H9 (cell line): Measurements from ENCODE around the gene ZBP1. TPM values are rescaled to one million over a fixed set of nuclear protein-coding genes. Genes with fewer than 3 reads are reported as not detected.
A peak's percentile ranks its signal among the peaks of the same experiment; 100 is the strongest.

ENCODE experiments used
- DNase-seq: peaks from one replicate; pipeline ENCODE4 v3.0.0-alpha.2; 2017
- H2AFZ ChIP-seq: one replicate; pipeline ENCODE4 v1.6.1; 2013; ENCODE audit warnings: mild to moderate bottlenecking, low read length, control low read depth, moderate library complexity
- H2AK5ac ChIP-seq: 2 replicates; pipeline ENCODE4 v1.6.1; 2013; ENCODE audit warnings: low read length, control low read depth, mixed read lengths; ENCODE audit not compliant: insufficient read length
- H2BK120ac ChIP-seq: one replicate; pipeline ENCODE4 v1.6.1; 2013; ENCODE audit warnings: low read depth, mild to moderate bottlenecking, low read length, control low read depth, inconsistent platforms; ENCODE audit not compliant: poor library complexity, severe bottlenecking
- H2BK12ac ChIP-seq: 2 replicates; pipeline ENCODE4 v1.6.1; 2013; ENCODE audit warnings: low read length, control low read depth, mixed read lengths, low read depth; ENCODE audit not compliant: insufficient read length
- H2BK15ac ChIP-seq: 2 replicates; pipeline ENCODE4 v1.6.1; 2013; ENCODE audit warnings: low read depth, low read length, control low read depth
- H2BK20ac ChIP-seq: one replicate; pipeline ENCODE4 v1.6.1; 2013; ENCODE audit warnings: low read depth, mild to moderate bottlenecking, low read length, control low read depth, inconsistent platforms; ENCODE audit not compliant: poor library complexity, severe bottlenecking
- H2BK5ac ChIP-seq: 2 replicates; pipeline ENCODE4 v1.6.1; 2013; ENCODE audit warnings: low read length, control low read depth, mixed read lengths; ENCODE audit not compliant: insufficient read length
- H3K14ac ChIP-seq: 2 replicates; pipeline ENCODE4 v1.6.1; 2013; ENCODE audit warnings: low read length, control low read depth; ENCODE audit not compliant: insufficient read depth
- H3K18ac ChIP-seq: 2 replicates; pipeline ENCODE4 v1.6.1; 2013; ENCODE audit warnings: low read depth, mild to moderate bottlenecking, mixed read lengths, low read length, control low read depth; ENCODE audit not compliant: insufficient read length
- H3K23ac ChIP-seq: 2 replicates; pipeline ENCODE4 v1.6.1; 2013; ENCODE audit warnings: low read length, control low read depth, mixed read lengths, low read depth; ENCODE audit not compliant: insufficient read length
- H3K23me2 ChIP-seq: 2 replicates; pipeline ENCODE4 v1.6.1; 2013; ENCODE audit warnings: low read depth, mild to moderate bottlenecking, mixed read lengths, low read length, control low read depth; ENCODE audit not compliant: insufficient read length, poor library complexity, severe bottlenecking
- H3K27ac ChIP-seq: 2 replicates; pipeline ENCODE4 v1.5.1; 2013; ENCODE audit warnings: low read length, control low read depth, mixed read lengths, low read depth; ENCODE audit not compliant: insufficient read length
- H3K27me3 ChIP-seq: 2 replicates; pipeline ENCODE4 v1.6.1; 2013; ENCODE audit warnings: low read length, control low read depth, inconsistent platforms; ENCODE audit not compliant: insufficient read depth
- H3K4ac ChIP-seq: 2 replicates; pipeline ENCODE4 v1.6.1; 2013; ENCODE audit warnings: low read depth, mild to moderate bottlenecking, control low read depth, inconsistent platforms, low read length, moderate library complexity
- H3K4me1 ChIP-seq: 2 replicates; pipeline ENCODE4 v1.6.1; 2013; ENCODE audit warnings: low read length, control low read depth, inconsistent platforms; ENCODE audit not compliant: insufficient read depth
- H3K4me2 ChIP-seq: 2 replicates; pipeline ENCODE4 v1.6.1; 2013; ENCODE audit warnings: low read length, control low read depth, mixed read lengths; ENCODE audit not compliant: insufficient read length, insufficient read depth
- H3K56ac ChIP-seq: 2 replicates; pipeline ENCODE4 v1.6.1; 2013; ENCODE audit warnings: low read depth, mild to moderate bottlenecking, mixed read lengths, low read length, control low read depth; ENCODE audit not compliant: insufficient read length
- H3K79me1 ChIP-seq: 2 replicates; pipeline ENCODE4 v1.6.1; 2013; ENCODE audit warnings: low read depth, mild to moderate bottlenecking, moderate library complexity, low read length, control low read depth, inconsistent platforms; ENCODE audit not compliant: insufficient read depth, poor library complexity, severe bottlenecking
- H3K79me2 ChIP-seq: 2 replicates; pipeline ENCODE4 v1.6.1; 2013; ENCODE audit warnings: low read length, control low read depth, inconsistent platforms; ENCODE audit not compliant: insufficient read depth
- H3K9ac ChIP-seq: 2 replicates; pipeline ENCODE4 v1.6.1; 2013; ENCODE audit warnings: low read length, control low read depth, mixed read lengths; ENCODE audit not compliant: insufficient read length; ENCODE audit errors: extremely low read depth
- H3K9me3 ChIP-seq: one replicate; pipeline ENCODE4 v1.6.1; 2013; ENCODE audit warnings: low read depth, low read length, inconsistent platforms; ENCODE audit not compliant: control insufficient read depth
- H3T11ph ChIP-seq: one replicate; pipeline ENCODE4 v1.6.1; 2013; ENCODE audit warnings: mild to moderate bottlenecking, low read length, control low read depth, inconsistent platforms
- H4K20me1 ChIP-seq: one replicate; pipeline ENCODE4 v1.6.1; 2013; ENCODE audit not compliant: control insufficient read depth, insufficient read length, insufficient read depth
- H4K5ac ChIP-seq: 2 replicates; pipeline ENCODE4 v1.6.1; 2013; ENCODE audit warnings: low read depth, mild to moderate bottlenecking, mixed read lengths, low read length, control low read depth; ENCODE audit not compliant: insufficient read length
- H4K8ac ChIP-seq: replicated peaks from 2 replicates; pipeline ENCODE4 v1.6.1; 2013; ENCODE audit warnings: low read length, control low read depth, mixed read lengths, low read depth; ENCODE audit not compliant: insufficient read length
- H4K91ac ChIP-seq: 2 replicates; pipeline ENCODE4 v1.6.1; 2013; ENCODE audit warnings: low read depth, mild to moderate bottlenecking, moderate library complexity, mixed read lengths, low read length, control low read depth; ENCODE audit not compliant: insufficient read length
- H3K27ac Mint-ChIP-seq, 3 experiments: 2 replicates in 2 of 3; 3 replicates in 1 of 3; pipeline ENCODE4 v1.8.0; 2020 to 2021; ENCODE audit warnings: mixed read lengths in 3 of 3, mild to moderate bottlenecking in 1 of 3, moderate library complexity in 1 of 3
- H3K27me3 Mint-ChIP-seq: 2 replicates; pipeline ENCODE4 v1.8.0; 2021; ENCODE audit warnings: low read depth, mild to moderate bottlenecking, moderate library complexity, mixed read lengths
- H3K36me3 Mint-ChIP-seq, 3 experiments: 2 replicates in 2 of 3; 3 replicates in 1 of 3; pipeline ENCODE4 v1.8.0; 2020 to 2021; ENCODE audit warnings: low read depth in 3 of 3, mixed read lengths in 3 of 3; ENCODE audit not compliant: insufficient read depth in 1 of 3
- H3K4me1 Mint-ChIP-seq, 2 experiments: 2 replicates each; pipeline ENCODE4 v1.8.0; 2020; ENCODE audit warnings: mixed read lengths in 2 of 2
- H3K4me3 Mint-ChIP-seq, 2 experiments: 2 replicates in 1 of 2; 3 replicates in 1 of 2; pipeline ENCODE4 v1.8.0; 2020 to 2021; ENCODE audit warnings: mild to moderate bottlenecking in 2 of 2, mixed read lengths in 2 of 2, moderate library complexity in 1 of 2
- H3K9me3 Mint-ChIP-seq, 2 experiments: 2 replicates in 1 of 2; 3 replicates in 1 of 2; pipeline ENCODE4 v1.8.0; 2020; ENCODE audit warnings: mild to moderate bottlenecking in 2 of 2, mixed read lengths in 2 of 2, moderate library complexity in 1 of 2
- WGBS: extraction: QIAGEN DNeasy Blood & Tissue Kit; methylation state at CpG from one replicate; pipeline ENCODE4 v1.1.7; 2013; ENCODE audit warnings: missing lambda C conversion rate, low lambda C conversion rate, mixed read lengths; ENCODE audit not compliant: insufficient read length; ENCODE audit errors: extremely low coverage; 5-methylcytosine and 5-hydroxymethylcytosine counted together
- total RNA-seq: library from RNA; stranded (reverse); gene quantifications from 2 replicates; pipeline ENCODE4 v1.2.1, GENCODE V29; 2021
- TF ChIP-seq, protein P1 (sequence below): fragments of 200-600 bp; sonication (generic); conservative IDR thresholded peaks from 3 replicates; pipeline ENCODE4 v1.8.0; 2021; ENCODE audit warnings: antibody characterized with exemption, mild to moderate bottlenecking

Gene ZBP1
- total RNA-seq, 1 experiment from 2014 or later = not detected

DNA sequence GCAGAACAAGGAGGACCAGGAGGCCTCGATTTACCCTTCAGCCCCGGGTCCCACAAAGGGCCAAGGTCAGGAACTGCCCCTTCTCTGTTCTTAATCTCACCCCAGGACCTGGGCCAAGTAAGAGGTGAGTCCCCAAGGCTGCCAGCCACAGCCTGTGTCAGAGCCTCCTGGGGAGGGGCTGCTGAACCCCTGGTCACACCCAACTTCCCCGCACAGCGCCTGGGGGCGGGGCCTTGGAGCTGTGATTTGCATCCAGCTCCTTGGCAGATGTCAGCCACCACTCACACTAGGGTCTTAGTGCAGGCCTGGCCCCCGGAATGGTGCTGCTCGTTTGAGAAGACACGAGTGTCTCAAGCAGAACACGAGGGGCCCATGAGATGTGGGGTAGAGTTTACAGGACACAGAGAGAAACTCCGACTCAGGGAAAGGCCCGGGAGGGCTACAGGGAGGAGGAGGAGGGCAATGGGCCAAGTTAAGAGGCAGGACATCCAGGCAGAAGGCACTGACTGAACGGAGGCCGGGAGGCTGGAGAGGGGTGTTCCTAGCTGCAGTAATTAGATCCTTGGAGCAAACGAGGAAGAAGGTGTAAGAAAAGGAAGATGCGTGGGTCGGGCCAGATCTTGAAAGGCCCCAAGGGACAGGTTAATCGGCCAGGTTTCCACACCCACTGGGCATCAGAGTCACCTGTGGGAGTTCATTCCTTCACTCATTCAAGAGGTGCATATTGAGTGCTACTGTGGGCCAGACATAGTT, 26.9 kb downstream of the ZBP1 start:
- no peaks in the 10 kb centered on the region for H3K9me3 Mint-ChIP-seq
- H3K4me1 Mint-ChIP-seq = peaks cover 9 to 28% of the 10 kb centered on the region in 2 experiments
- H3K23me2 ChIP-seq = no peaks in the 10 kb centered on the region
- no peak overlapping the region for H3T11ph ChIP-seq
- H3K27ac ChIP-seq = no peak overlapping the region
- H4K8ac ChIP-seq = no peak overlapping the region
- H3K4me3 Mint-ChIP-seq = no peak overlapping the region
- no peak overlapping the region for H3K23ac ChIP-seq
- no peak overlapping the region for H3K18ac ChIP-seq
- peak; percentile 56 for DNase-seq
- no peak overlapping the region for H3K14ac ChIP-seq
- H3K4me2 ChIP-seq = no peak overlapping the region
- no CpG with 5 or more reads among the region's 17 CpGs for WGBS
- no peak overlapping the region for H2AK5ac ChIP-seq
- no peak overlapping the region for H2AFZ ChIP-seq
- no peak overlapping the region for H3K27ac Mint-ChIP-seq
- no peak overlapping the region for H2BK12ac ChIP-seq
- H3K79me1 ChIP-seq = no peaks in the 10 kb centered on the region
- H3K27me3 Mint-ChIP-seq = peaks cover 6% of the 10 kb centered on the region
- no peaks in the 10 kb centered on the region for H3K27me3 ChIP-seq
- H4K20me1 ChIP-seq = no peaks in the 10 kb centered on the region
- no peaks in the 10 kb centered on the region for H3K9me3 ChIP-seq
- H3K4me1 ChIP-seq = no peaks in the 10 kb centered on the region
- no peaks in the 10 kb centered on the region for H3K79me2 ChIP-seq
- H3K9ac ChIP-seq = no peak overlapping the region
- H3K4ac ChIP-seq = no peak overlapping the region
- no peak overlapping the region for H2BK120ac ChIP-seq
- no peak overlapping the region for H2BK5ac ChIP-seq
- no peak overlapping the region for H3K56ac ChIP-seq
- no peak overlapping the region for H2BK20ac ChIP-seq
- H3K36me3 Mint-ChIP-seq = no peaks in the 10 kb centered on the region
- TF ChIP-seq, protein P1, sequence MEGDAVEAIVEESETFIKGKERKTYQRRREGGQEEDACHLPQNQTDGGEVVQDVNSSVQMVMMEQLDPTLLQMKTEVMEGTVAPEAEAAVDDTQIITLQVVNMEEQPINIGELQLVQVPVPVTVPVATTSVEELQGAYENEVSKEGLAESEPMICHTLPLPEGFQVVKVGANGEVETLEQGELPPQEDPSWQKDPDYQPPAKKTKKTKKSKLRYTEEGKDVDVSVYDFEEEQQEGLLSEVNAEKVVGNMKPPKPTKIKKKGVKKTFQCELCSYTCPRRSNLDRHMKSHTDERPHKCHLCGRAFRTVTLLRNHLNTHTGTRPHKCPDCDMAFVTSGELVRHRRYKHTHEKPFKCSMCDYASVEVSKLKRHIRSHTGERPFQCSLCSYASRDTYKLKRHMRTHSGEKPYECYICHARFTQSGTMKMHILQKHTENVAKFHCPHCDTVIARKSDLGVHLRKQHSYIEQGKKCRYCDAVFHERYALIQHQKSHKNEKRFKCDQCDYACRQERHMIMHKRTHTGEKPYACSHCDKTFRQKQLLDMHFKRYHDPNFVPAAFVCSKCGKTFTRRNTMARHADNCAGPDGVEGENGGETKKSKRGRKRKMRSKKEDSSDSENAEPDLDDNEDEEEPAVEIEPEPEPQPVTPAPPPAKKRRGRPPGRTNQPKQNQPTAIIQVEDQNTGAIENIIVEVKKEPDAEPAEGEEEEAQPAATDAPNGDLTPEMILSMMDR = no peak
- no peak overlapping the region for H4K5ac ChIP-seq
- no peak overlapping the region for H2BK15ac ChIP-seq
- H4K91ac ChIP-seq = no peak overlapping the region
